Sigmoid colon (tissue), 4 donors: ENCODE data around the gene TRAPPC3L.

ENCODE experiments used
- POLR2A ChIP-seq, 2 donors: fragments of 450-650 bp; IDR thresholded peaks; one replicate each; pipeline ENCODE4 v1.6.1; 2016; ENCODE audit warnings: antibody characterized with exemption in 2 of 2, mild to moderate bottlenecking in 2 of 2, moderate library complexity in 2 of 2
- POLR2AphosphoS5 ChIP-seq, 4 donors: sonication (generic); formaldehyde crosslinking; IDR thresholded peaks; one replicate each; pipeline ENCODE4 v1.6.1; 2017; ENCODE audit warnings: antibody characterized with exemption in 4 of 4

- TF ChIP-seq POLR2A (IDR thresholded peaks at IDR 0.05) (no peak), POLR2AphosphoS5 (IDR thresholded peaks at IDR 0.05) (no peak)
Observed at GRCh38 chr6:116553451-116553850, 8.0 kb upstream of the TRAPPC3L start, which contains the start of gene CALHM4.
